NCI-H2081 (cell line): ENCODE measurements around the gene OR4D2.

ENCODE experiments used
- DNase-seq, 2 experiments: peaks; one replicate each; lab custom pipeline; 2025; lab: John Stamatoyannopoulos, UW

OR4D2 gene

DNA sequence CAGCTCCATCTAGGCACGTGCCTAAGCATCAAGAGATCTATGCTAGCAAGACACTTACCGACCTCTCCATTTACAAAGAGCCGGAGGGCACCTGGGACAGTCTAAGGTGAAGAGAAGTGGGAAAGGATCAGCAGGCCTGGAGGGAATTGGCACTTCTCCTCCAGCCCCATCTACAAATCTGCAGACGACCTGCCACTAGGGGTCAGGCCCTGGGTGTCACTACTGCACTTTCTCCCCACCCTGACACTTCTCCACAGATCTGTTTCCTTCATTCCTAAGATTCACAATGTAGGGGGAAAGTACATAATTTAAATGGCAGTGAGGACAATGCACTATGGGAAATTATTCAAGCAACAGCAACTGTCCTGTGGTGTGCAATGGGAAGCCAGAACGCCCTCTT is 44.1 kb downstream of the OR4D2 start:
- no peak for DNase-seq

DNA sequence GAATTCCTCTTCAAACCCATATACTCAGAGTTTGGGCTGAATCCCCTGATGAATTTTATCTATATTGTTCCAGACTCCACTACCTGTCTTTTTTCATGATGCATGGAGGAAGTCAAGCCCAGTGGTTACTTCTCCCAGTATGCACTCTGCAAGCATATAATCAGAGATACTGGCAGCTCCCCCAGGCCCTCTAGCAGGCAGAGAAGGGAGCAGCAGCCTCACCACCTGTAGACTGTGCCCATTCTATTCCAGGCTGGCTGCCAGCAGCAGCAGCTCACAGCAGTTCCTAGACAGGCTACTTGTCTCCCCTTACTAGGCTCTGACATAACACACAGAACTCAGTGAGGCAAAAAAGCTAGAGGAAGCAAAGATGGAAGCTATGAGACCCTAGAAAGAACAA is 48.9 kb downstream of the OR4D2 start:
- DNase-seq: peak in 1 of 2 experiments; percentile 34

DNA sequence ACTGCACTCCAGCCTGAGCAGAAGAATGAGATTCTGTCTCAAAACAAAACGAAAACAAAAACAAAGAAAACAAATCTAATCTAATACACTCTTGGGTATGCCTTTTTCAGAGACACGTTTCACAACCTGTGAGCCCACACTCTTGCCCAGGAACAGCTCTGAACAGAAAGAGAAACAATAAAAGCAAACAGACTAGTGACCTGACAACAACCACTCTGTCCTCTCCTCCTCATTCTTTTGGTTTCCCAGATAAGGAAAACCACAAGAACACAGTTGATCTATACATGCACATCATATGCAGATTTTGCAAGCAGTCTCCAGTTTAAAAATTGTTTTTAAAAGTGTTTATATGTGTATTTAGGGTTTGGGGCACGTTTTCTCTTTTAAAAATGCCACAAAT is 51.0 kb downstream of the OR4D2 start:
- DNase-seq: no peak

DNA sequence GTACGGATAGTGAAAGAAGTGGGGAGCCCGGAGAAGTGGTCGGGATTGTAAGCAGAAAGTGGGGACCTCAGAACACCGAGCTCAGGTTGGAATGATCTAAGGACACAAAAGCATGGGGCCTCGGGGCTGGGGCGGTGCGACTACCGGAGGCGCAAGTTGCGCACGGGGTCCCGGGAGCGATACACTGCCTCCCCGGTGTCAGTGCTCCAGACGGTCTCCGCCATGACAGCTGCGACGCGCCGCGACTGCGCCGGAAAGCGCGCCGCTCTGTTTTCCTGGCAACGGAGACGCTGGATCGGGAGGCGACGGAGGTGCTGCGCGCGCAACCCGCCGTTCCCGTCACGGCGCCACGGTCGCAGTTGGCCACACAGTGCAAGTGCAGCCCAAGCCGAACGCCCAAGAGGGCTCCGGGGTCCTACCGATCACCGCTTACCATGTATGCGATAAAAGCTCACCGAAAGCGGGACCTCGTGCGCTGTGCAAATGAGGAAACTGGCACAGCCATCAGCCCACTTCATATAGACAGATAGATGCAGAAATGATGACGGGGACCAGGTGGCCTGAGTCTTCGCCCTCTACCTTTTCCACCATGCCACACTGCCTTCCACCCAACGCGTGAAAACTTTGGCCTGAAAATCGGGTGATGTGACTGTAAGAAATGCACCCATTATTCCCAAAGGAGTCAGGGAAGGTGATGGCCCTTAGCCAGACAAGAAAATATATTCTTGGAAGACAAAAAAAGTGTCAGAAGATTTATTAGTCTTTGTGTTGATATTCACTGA is 52.4 kb downstream of the OR4D2 start, which contains the start of gene MKS1:
MKS1 (minus strand) TSS at position 249 of the 782 bp plus-strand sequence; CDS start at position 224, 25 bp downstream.
- DNase-seq: peak; percentile 95 to 97

DNA sequence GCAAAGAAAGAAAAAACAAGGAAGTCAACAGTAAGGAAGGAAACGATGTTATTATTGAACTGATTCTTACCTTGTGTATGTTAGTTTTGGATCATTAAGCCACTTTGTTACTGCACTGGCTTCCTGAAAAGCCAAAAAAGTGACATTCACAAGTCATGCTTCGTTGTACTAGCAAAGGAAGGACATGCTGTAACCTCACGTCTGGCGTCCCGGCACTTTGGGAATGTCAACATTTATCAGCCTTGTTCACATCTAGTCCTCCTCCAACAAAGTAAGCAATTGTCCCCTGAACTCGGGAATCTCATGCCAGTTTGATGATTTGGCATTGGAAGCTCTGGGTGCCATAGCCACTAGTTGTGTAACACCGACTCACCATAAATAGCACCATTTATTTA is 53.0 kb downstream of the OR4D2 start:
- DNase-seq: no peak
